Breast epithelium (tissue), 3 donors: ENCODE results near the gene SH2D7.

Experiments used
- POLR2A ChIP-seq: fragments of 450-650 bp; IDR thresholded peaks from one replicate; pipeline ENCODE4 v1.6.1; 2016; ENCODE audit warnings: antibody characterized with exemption, mild to moderate bottlenecking, moderate library complexity
- POLR2AphosphoS5 ChIP-seq, 3 donors: sonication (generic); formaldehyde crosslinking; IDR thresholded peaks; one replicate each; pipeline ENCODE4 v1.6.1; 2017; ENCODE audit warnings: antibody characterized with exemption in 3 of 3
- TF ChIP-seq, protein P1 (sequence below), 3 donors: fragments of 450-650 bp; IDR thresholded peaks; one replicate each; pipeline ENCODE4 v1.5.1; 2016 to 2017; ENCODE audit warnings: antibody characterized with exemption in 3 of 3, mild to moderate bottlenecking in 3 of 3, moderate library complexity in 3 of 3

DNA sequence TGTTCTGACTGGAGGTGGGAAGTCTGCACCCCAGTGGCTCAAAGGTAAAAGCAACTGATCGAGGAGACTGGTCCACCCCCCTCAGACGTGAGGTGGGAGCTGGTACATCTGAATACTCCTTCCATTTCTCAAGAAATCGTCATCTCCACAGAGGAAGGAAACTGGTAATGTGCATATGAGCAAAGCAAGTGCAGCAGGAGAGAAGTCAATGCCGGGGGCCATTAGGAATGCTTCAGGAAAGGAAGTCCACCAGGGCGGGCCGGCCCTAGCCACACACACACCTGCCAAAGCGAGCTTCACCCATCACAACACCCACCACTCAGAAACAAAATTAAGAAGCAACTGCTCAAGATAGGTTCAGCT is 23.3 kb upstream of the SH2D7 start:
- TF ChIP-seq, protein P1, sequence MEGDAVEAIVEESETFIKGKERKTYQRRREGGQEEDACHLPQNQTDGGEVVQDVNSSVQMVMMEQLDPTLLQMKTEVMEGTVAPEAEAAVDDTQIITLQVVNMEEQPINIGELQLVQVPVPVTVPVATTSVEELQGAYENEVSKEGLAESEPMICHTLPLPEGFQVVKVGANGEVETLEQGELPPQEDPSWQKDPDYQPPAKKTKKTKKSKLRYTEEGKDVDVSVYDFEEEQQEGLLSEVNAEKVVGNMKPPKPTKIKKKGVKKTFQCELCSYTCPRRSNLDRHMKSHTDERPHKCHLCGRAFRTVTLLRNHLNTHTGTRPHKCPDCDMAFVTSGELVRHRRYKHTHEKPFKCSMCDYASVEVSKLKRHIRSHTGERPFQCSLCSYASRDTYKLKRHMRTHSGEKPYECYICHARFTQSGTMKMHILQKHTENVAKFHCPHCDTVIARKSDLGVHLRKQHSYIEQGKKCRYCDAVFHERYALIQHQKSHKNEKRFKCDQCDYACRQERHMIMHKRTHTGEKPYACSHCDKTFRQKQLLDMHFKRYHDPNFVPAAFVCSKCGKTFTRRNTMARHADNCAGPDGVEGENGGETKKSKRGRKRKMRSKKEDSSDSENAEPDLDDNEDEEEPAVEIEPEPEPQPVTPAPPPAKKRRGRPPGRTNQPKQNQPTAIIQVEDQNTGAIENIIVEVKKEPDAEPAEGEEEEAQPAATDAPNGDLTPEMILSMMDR (IDR thresholded peaks at IDR 0.05) = no peak
- TF ChIP-seq POLR2A (no peak), POLR2AphosphoS5 (IDR thresholded peaks at IDR 0.05) (no peak)
